ENCODE data around the gene RNU6-8. TPM values are rescaled to one million over a fixed set of nuclear protein-coding genes. Genes with fewer than 3 reads are reported as not detected.

Gene RNU6-8
- total RNA-seq, 1 donor from 2014 or later = not detected

Other genes starting within 250 kb of the RNU6-8 start
- gene ARHGAP5, start 126.0 kb downstream of the RNU6-8 start, total RNA-seq = 134 TPM
- gene RNU6-7, start 1.2 kb downstream of the RNU6-8 start, total RNA-seq = not detected
- gene AKAP6, start 126.0 kb upstream of the RNU6-8 start, total RNA-seq = 40.1 TPM

All from mucosa of gallbladder (tissue), 1 donor.